Measurements from ENCODE around the gene RPS6KA2.

Gene RPS6KA2

DNA sequence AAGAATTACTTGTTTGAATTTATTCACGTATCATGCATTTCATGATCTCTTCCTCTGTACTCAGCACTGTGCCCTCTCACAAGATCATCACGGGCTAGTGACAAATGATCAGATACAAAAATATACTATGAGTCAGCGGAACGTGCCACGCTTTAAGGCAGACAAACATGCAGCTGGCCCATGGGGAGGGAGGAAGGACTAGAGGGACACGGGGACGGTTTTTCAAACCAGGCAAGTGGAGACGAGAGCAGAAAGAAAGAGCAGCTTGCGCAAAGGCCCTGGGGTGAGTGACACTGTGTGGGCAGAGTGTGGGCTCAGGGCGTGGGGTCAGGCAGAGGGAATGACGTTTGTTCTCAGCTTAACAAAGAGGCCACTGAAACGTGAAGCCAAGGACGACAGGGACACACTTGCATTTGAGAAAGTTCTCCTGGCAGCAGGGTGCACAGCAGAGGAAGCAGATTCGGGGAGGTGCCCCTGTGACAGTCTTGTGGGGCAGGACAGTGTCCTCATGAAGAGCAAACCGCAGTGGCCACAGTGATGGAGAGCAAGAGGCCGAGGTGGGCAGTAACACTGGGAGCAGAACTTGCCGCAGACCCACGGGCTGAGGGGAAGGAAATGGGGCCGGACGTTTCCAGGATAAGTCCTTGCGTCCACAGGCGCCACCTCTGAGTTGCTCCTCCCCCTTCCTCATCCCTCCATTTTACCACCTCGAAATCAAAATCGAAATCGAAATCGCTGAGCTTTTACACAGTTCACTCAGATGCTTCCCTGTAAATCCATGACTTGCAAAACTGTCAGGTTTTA lies 6.9 kb upstream of the RPS6KA2 start:
- Histone ChIP-seq H3K36me3 (ENCODE audit: control insufficient read depth, insufficient read depth, low read length) (no peaks in the 10 kb centered on the region), H3K4me1 (ENCODE audit: control insufficient read depth, insufficient read depth, low read length) (peaks cover 8% of the 10 kb centered on the region), H3K4me3 (ENCODE audit: low read depth, low read length) (no peak overlapping the region), H3K9me3 (ENCODE audit: control insufficient read depth, insufficient read depth, low read depth, low read length) (no peaks in the 10 kb centered on the region), H3K9ac (ENCODE audit: low read length) (no peak overlapping the region), H3K27ac (ENCODE audit: low read depth, low read length) (no peak overlapping the region), H3K27me3 (ENCODE audit: control insufficient read depth, insufficient read depth, low read length) (peaks cover 25% of the 10 kb centered on the region)

DNA sequence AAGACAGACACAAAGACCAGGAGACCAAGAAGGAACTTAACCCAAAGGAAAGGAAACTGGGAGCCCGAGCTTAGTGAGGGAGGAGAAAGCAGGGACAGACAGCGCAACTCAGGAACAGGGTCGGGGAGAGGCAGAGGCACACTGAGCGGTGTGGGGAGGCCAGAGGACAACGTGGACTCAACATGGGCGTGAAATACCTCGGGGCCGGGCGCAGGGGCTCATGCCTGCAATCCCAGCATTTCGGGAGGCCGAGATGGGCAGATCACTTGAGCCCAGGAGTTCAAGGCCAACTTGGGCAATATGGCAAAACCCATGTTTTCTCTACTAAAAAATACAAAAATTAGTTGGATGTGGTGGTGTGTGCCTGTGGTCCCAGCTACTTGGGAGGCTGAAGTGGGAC lies 5.7 kb upstream of the RPS6KA2 start:
- Histone ChIP-seq H3K9me3 (ENCODE audit: control insufficient read depth, insufficient read depth, low read depth, low read length) (no peaks in the 10 kb centered on the region), H3K27me3 (ENCODE audit: control insufficient read depth, insufficient read depth, low read length) (peaks cover 35% of the 10 kb centered on the region), H3K4me1 (ENCODE audit: control insufficient read depth, insufficient read depth, low read length) (peaks cover 16% of the 10 kb centered on the region), H3K27ac (ENCODE audit: low read depth, low read length) (no peak overlapping the region), H3K9ac (ENCODE audit: low read length) (no peak overlapping the region), H3K36me3 (ENCODE audit: control insufficient read depth, insufficient read depth, low read length) (no peaks in the 10 kb centered on the region), H3K4me3 (ENCODE audit: low read depth, low read length) (no peak overlapping the region)

DNA sequence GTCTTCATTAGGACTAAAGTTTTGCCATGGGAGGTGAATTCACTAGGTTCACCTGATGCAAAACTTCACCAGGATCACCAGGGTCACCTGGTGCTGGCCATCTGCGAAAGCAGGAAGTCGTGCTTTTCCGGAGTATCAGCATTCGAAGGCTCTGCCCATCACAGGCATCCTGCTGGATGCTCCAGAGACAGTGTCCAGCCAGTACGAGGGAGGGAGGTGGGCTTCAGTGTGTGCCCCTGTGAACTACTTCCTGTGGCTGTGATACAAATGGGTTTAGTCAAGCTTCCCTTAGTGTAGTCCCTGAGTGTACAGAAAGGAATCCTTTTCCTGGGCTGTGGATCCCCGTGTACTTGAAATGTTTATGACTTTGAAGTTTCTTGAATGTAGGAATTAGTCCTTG lies 3.4 kb upstream of the RPS6KA2 start:
- no peak overlapping the region for H3K4me3 ChIP-seq (ENCODE audit: low read depth, low read length)
- H3K9ac ChIP-seq (ENCODE audit: low read length): no peak overlapping the region
- H3K4me1 ChIP-seq (ENCODE audit: control insufficient read depth, insufficient read depth, low read length): peaks cover 16% of the 10 kb centered on the region
- peaks cover 48% of the 10 kb centered on the region for H3K27me3 ChIP-seq (ENCODE audit: control insufficient read depth, insufficient read depth, low read length)
- H3K36me3 ChIP-seq (ENCODE audit: control insufficient read depth, insufficient read depth, low read length): no peaks in the 10 kb centered on the region
- H3K27ac ChIP-seq (ENCODE audit: low read depth, low read length): no peak overlapping the region
- no peaks in the 10 kb centered on the region for H3K9me3 ChIP-seq (ENCODE audit: control insufficient read depth, insufficient read depth, low read depth, low read length)

DNA sequence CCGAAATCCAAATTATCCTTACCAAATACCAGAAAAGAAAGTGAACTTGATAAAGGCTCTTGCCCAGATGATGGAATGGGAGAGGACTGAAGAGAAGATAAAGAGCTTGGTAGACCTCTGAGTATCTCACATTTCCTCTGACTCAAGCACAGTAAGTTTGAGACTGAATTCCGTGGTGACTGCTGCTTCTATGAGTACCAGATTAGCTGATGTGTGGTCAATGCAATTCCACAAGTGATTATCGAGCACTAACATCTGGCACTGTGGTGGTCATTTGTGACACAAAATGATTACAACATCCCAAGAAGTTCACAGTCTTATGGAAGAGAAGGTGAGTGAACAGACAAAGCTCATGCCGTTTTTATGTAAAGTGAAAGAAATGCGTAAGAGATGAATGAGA lies 2.6 kb upstream of the RPS6KA2 start:
- peaks cover 16% of the 10 kb centered on the region for H3K4me1 ChIP-seq (ENCODE audit: control insufficient read depth, insufficient read depth, low read length)
- H3K27me3 ChIP-seq (ENCODE audit: control insufficient read depth, insufficient read depth, low read length): peaks cover 51% of the 10 kb centered on the region
- H3K9me3 ChIP-seq (ENCODE audit: control insufficient read depth, insufficient read depth, low read depth, low read length): no peaks in the 10 kb centered on the region
- no peaks in the 10 kb centered on the region for H3K36me3 ChIP-seq (ENCODE audit: control insufficient read depth, insufficient read depth, low read length)
- H3K4me3 ChIP-seq (ENCODE audit: low read depth, low read length): no peak overlapping the region
- H3K27ac ChIP-seq (ENCODE audit: low read depth, low read length): no peak overlapping the region
- H3K9ac ChIP-seq (ENCODE audit: low read length): no peak overlapping the region

DNA sequence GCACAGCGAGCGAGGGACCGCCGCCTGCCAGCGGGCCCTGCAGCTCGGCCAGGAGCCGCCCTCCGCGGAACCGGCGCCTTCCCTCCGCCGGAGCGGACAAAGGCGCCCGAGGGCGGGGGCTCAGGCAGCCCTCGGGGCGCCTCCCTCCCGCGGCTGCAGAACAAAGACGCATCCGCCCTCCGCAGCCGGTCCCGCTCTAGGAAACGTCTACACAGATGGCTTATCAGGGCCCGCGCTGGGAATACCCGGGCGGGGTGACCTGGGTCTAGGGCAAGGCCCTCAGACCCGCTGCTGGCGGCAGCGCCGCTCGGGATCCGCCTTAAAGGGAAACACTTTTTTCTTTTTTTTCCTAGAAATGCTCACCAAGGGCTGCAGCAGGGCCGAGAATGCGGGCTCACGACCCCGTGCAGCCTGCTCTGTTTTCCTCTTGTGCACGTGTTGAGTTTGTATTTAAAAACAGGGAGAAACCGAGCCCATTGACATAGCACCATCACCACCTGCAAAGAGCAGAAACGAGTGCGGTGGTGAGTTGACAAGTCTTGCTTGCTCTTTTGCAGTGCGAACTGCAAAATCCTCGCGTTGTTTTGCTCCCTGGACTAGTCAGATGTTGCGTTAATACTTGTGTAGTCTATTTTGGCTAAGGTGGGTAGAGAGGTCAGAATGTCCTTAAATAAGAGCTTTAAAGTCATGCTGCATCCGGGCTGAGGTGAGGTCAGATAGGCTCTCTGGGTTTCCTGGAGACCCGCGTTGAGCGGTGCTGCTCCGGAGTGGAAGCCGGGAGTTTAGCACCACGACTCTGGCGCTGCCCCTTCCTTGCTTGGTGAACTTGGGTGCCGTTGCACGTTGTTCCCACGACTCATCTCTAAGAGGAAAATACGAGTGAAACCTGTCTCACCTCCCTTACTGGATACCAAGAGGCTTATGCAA lies 1.1 kb upstream of the RPS6KA2 start:
- peak overlapping the region; percentile 72 for H3K4me3 ChIP-seq (ENCODE audit: low read depth, low read length)
- H3K27ac ChIP-seq (ENCODE audit: low read depth, low read length): no peak overlapping the region; the same call in 1 of the 2 replicates
- no peaks in the 10 kb centered on the region for H3K36me3 ChIP-seq (ENCODE audit: control insufficient read depth, insufficient read depth, low read length)
- no peaks in the 10 kb centered on the region for H3K9me3 ChIP-seq (ENCODE audit: control insufficient read depth, insufficient read depth, low read depth, low read length)
- H3K27me3 ChIP-seq (ENCODE audit: control insufficient read depth, insufficient read depth, low read length): peaks cover 55% of the 10 kb centered on the region
- H3K9ac ChIP-seq (ENCODE audit: low read length): peak overlapping the region; percentile 86
- H3K4me1 ChIP-seq (ENCODE audit: control insufficient read depth, insufficient read depth, low read length): peaks cover 16% of the 10 kb centered on the region

DNA sequence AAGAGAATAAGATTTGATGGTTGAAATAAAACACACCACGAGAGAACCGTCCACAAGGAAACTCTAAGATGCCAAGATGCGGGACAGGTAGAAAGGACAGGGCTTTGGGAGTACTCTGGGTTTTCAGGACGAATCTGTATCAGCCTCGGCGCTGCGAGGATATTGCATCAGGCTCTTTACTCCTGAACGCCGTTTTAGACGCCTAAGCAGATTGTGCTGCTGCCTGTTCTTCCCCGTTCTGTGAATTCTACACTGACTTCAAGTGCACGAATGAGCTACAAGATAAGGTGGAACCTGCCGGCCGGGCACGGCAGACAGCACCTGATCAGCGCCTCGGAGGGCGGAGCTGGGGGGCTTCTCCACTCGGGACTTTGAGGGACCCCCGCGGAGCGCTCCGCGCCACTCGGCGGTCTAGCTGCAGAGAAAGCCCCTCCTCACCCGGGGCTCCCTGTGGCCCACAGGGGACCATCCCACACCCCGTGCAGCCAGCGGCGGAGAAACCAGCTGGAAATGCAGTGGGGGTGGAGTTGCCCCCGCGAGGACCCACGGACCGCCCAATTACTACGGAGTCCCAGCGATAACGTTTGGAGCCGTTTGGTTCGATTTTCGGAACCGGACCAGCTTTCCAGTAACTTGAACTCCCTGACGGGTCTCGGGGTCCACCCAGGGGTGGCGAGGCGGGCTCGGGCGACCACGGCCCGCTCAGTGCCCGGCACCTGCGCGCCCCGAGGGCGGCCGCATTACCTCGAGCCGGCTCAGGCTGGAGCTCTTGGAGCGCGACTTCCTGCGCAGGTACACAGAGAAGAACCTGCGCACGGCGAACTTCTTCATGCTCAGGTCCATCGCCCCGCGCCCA lies 646 bp downstream of the RPS6KA2 start:
- Histone ChIP-seq H3K4me3 (ENCODE audit: low read depth, low read length) (peak overlapping the region; percentile 65), H3K9me3 (ENCODE audit: control insufficient read depth, insufficient read depth, low read depth, low read length) (no peaks in the 10 kb centered on the region), H3K27me3 (ENCODE audit: control insufficient read depth, insufficient read depth, low read length) (peaks cover 55% of the 10 kb centered on the region), H3K27ac (ENCODE audit: low read depth, low read length) (no peak overlapping the region), H3K9ac (ENCODE audit: low read length) (peak overlapping the region; percentile 52), H3K4me1 (ENCODE audit: control insufficient read depth, insufficient read depth, low read length) (peaks cover 22% of the 10 kb centered on the region), H3K36me3 (ENCODE audit: control insufficient read depth, insufficient read depth, low read length) (no peaks in the 10 kb centered on the region)

DNA sequence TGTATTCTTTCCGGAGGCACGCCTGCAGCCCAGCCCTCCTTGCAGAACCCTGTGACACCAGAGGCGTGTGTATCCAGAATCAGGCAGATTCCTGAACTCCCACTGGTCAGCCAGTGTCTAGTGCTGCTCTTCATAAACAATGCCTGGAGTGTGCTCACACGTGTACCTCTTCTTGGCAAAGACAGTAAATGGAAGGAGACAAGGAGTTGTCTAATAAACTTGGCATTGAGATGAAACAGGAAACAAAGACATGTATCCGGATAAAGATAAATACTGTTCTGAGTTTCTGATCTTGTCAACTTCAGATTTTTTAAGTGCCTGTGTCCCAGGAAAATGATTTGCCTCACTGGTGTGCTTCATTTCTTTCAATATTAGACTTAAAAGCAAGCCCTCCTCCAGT lies 1.7 kb downstream of the RPS6KA2 start:
- Histone ChIP-seq H3K36me3 (ENCODE audit: control insufficient read depth, insufficient read depth, low read length) (no peaks in the 10 kb centered on the region), H3K27me3 (ENCODE audit: control insufficient read depth, insufficient read depth, low read length) (peaks cover 44% of the 10 kb centered on the region), H3K4me3 (ENCODE audit: low read depth, low read length) (no peak overlapping the region), H3K9me3 (ENCODE audit: control insufficient read depth, insufficient read depth, low read depth, low read length) (no peaks in the 10 kb centered on the region), H3K27ac (ENCODE audit: low read depth, low read length) (no peak overlapping the region), H3K4me1 (ENCODE audit: control insufficient read depth, insufficient read depth, low read length) (peaks cover 32% of the 10 kb centered on the region), H3K9ac (ENCODE audit: low read length) (no peak overlapping the region)

DNA sequence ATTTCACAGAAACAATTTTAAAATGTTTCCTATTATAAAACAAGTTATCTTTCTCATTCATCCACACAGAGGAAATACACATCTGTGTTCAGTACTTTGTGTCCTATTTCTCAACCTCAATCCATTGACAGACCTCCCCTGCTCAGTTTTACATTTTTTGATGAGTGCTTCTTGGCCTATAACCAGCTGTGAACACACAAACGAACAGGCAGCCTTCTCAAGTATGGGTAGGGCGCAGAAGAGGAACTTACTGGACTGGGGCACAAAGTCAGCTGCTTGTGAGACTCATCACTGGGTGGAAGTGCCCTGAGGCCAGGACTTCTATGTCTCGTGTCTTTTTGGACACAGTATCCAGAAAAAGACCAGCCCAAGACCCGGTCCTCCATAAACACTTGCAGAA lies 2.8 kb downstream of the RPS6KA2 start:
- Histone ChIP-seq H3K36me3 (ENCODE audit: control insufficient read depth, insufficient read depth, low read length) (no peaks in the 10 kb centered on the region), H3K4me1 (ENCODE audit: control insufficient read depth, insufficient read depth, low read length) (peaks cover 34% of the 10 kb centered on the region), H3K9ac (ENCODE audit: low read length) (no peak overlapping the region), H3K4me3 (ENCODE audit: low read depth, low read length) (no peak overlapping the region), H3K9me3 (ENCODE audit: control insufficient read depth, insufficient read depth, low read depth, low read length) (no peaks in the 10 kb centered on the region), H3K27me3 (ENCODE audit: control insufficient read depth, insufficient read depth, low read length) (peaks cover 33% of the 10 kb centered on the region), H3K27ac (ENCODE audit: low read depth, low read length) (no peak overlapping the region)

DNA sequence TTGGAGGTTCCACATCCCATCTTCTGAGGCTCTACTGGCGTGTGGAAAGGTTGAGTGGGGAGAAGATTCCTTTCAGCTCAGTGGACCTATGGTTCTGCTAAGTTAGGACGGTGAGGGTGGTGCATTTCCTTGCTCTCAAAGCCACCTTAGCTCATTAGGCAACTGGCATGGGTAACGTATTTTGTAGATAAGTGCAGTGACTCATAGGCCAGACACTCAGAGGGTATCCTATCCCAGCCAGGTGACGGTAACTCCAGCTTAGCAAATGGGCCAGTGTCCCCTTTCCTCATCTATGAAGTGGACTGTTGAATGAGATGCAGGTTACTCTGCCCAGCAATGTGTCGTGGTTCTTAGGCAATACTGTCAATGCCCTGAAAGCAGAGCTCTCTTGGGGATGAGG lies 3.7 kb downstream of the RPS6KA2 start:
- peaks cover 27% of the 10 kb centered on the region for H3K4me1 ChIP-seq (ENCODE audit: control insufficient read depth, insufficient read depth, low read length)
- H3K4me3 ChIP-seq (ENCODE audit: low read depth, low read length): no peak overlapping the region
- H3K9ac ChIP-seq (ENCODE audit: low read length): no peak overlapping the region
- peaks cover 5% of the 10 kb centered on the region for H3K36me3 ChIP-seq (ENCODE audit: control insufficient read depth, insufficient read depth, low read length)
- H3K27me3 ChIP-seq (ENCODE audit: control insufficient read depth, insufficient read depth, low read length): peaks cover 24% of the 10 kb centered on the region
- H3K27ac ChIP-seq (ENCODE audit: low read depth, low read length): no peak overlapping the region
- no peaks in the 10 kb centered on the region for H3K9me3 ChIP-seq (ENCODE audit: control insufficient read depth, insufficient read depth, low read depth, low read length)

DNA sequence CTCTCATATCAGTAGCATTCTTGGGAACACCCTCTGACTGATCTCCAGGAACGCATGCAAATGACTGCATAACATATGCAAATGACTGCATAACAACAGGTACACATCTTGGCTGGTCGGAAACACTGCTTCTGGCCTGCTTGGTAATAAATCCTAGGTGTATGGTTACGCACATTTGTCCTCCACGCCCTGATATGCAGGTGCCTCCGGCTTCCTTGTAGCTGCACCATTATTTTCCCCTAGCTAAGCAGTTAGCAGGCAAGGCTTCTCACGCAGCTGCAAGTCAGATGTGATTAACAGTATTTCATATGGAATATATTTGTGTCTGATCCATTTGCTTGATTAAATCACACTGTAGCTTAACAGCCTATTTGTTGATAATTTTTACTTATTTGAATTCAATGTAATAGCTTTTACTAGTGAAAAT lies 5.9 kb downstream of the RPS6KA2 start:
- peaks cover 26% of the 10 kb centered on the region for H3K4me1 ChIP-seq (ENCODE audit: control insufficient read depth, insufficient read depth, low read length)
- H3K9me3 ChIP-seq (ENCODE audit: control insufficient read depth, insufficient read depth, low read depth, low read length): no peaks in the 10 kb centered on the region
- no peak overlapping the region for H3K9ac ChIP-seq (ENCODE audit: low read length)
- H3K27me3 ChIP-seq (ENCODE audit: control insufficient read depth, insufficient read depth, low read length): peaks cover 13% of the 10 kb centered on the region
- H3K4me3 ChIP-seq (ENCODE audit: low read depth, low read length): no peak overlapping the region
- no peak overlapping the region for H3K27ac ChIP-seq (ENCODE audit: low read depth, low read length)
- H3K36me3 ChIP-seq (ENCODE audit: control insufficient read depth, insufficient read depth, low read length): peaks cover 11% of the 10 kb centered on the region
